Body of pancreas (tissue), 4 donors: Measurements from ENCODE around the gene RXRG. TPM values are rescaled to one million over a fixed set of nuclear protein-coding genes. Genes with fewer than 3 reads are reported as not detected.

Experiments used
- ATAC-seq: fragments of 150-250 bp; one replicate; pipeline ENCODE4 v1.9.1; 2016
- DNase-seq, 4 donors: peaks; one replicate each; pipeline ENCODE4 v3.0.0-alpha.2; 2019
- H3K27ac ChIP-seq, 4 donors: fragments of 200-600 bp; sonication (generic); 1 replicate in 3 of 4; 2 replicates in 1 of 4; pipeline versions ENCODE4 v1.5.1 to v1.6.1; 2016 to 2019; ENCODE audit warnings: mild to moderate bottlenecking in 1 of 4, mixed read lengths in 1 of 4, moderate library complexity in 1 of 4
- H3K27me3 ChIP-seq, 2 donors: fragments of 200-600 bp; sonication (generic); one replicate each; pipeline ENCODE4 v1.6.0; 2016; ENCODE audit warnings: mild to moderate bottlenecking in 1 of 2
- H3K36me3 ChIP-seq, 2 donors: fragments of 200-600 bp; sonication (generic); replicated peaks in 1 of 2; 2 replicates each; pipeline ENCODE4 v1.5.1; 2016; ENCODE audit warnings: low read depth in 2 of 2; ENCODE audit not compliant: insufficient read depth in 1 of 2
- H3K4me1 ChIP-seq: fragments of 200-600 bp; sonication (generic); one replicate; pipeline ENCODE4 v1.6.0; 2016
- H3K4me3 ChIP-seq, 2 donors: fragments of 200-600 bp; sonication (generic); 1 replicate in 1 of 2; 2 replicates in 1 of 2; pipeline ENCODE4 v1.5.1; 2016 to 2019
- H3K9me3 ChIP-seq, 3 donors: fragments of 200-600 bp; sonication (generic); 1 replicate in 2 of 3; 2 replicates in 1 of 3; pipeline ENCODE4 v1.5.1; 2016
- CTCF ChIP-seq, 7 experiments: fragments of 450-650 bp in 4 of 7; fragments of 200-600 bp in 3 of 7; sonication (generic) in 3 of 7; IDR thresholded peaks; one replicate each; pipeline ENCODE4 v1.5.1; 2016 to 2019; ENCODE audit warnings: antibody characterized with exemption in 7 of 7
- POLR2A ChIP-seq, 3 donors: fragments of 450-650 bp; IDR thresholded peaks; one replicate each; pipeline ENCODE4 v1.6.1; 2016; ENCODE audit warnings: antibody characterized with exemption in 3 of 3, mild to moderate bottlenecking in 2 of 3
- WGBS, 2 donors: methylation state at CpG; one replicate each; pipeline ENCODE4 v1.1.5; 2017; 5-methylcytosine and 5-hydroxymethylcytosine counted together
- intact Hi-C: fragments of 100-400 bp; cut with DNase I; formaldehyde crosslinking; loops from one replicate; pipeline ENCODE4 v1.15.1; 2023
- total RNA-seq, 2 donors: library from RNA; depleted of rRNA; stranded (reverse); fragments of >200 nt; gene quantifications; one replicate each; pipeline ENCODE4 v1.1.0, GENCODE V29; 2016

RXRG gene
- total RNA-seq, 2 donors from 2014 or later = 2.6 TPM; not detected in 1

DNA sequence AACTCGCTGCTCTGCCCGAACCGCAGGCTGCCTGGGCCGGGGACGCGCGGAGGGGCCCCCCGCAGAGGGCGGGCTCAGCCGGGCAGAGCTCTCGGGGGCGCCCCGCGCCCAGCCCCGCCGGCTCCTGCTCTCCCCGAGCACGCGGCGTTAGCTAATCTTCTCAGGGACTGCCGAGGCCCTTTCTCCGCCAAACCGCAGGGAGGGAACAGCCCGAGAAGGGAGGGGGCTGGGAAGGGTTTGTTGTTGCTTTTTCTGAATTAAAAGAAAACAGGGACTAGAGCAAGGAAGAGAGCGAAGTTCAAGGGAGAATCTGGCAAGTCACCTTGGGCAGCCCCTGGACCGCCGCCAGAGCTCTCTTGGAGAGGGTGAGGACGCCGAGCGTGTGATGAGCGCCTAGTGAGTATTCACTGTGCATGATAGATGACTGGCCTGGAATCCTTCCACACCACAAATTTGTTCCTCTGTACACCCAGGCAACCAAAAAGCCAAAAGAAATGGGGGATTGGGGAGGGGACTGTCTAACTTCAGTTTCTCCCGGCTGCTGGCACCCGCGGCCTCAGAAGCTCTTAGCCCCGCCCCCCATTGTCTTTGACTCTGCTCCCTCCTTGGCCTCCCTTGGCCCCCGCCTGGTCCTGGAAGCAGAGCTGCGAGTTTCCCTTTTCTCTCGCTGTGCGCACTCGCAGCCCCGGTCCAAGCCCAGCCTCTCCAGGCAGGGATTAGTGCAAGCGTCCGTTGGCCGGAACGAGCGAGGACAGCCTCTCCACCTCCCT is 68.7 kb downstream of the RXRG start:
- ATAC-seq = peak; percentile 70
- intact Hi-C loops = no loop called here
- 2 to 3% methylated on average over 23 to 46 of the region's 46 CpGs for WGBS, 2 donors

DNA sequence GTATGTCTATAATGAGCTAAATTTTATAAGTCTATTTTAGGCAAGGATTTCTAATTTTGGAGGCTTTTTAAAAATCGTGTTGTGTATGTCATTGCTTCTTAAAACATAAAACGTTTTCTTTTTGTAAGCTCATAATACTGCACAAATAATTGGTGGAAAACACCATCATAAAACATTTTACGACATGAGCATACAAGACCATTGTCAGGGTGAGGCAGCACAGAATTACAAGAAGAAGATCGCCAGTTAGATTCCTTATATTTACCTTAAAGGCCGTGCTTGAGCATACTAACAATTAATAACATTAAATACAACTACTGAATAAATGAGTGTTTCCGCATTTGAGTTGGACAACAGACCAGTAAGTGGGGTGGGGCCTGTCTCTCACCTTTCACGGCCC is 69.3 kb downstream of the RXRG start:
- H3K27me3 ChIP-seq = no peaks in the 10 kb centered on the region
- DNase-seq (no peak), ATAC-seq (no peak)
- no peaks in the 10 kb centered on the region for H3K9me3 ChIP-seq
- peak overlapping the region in 3 of 4 donors; percentile 5 to 67 (median 54) for H3K27ac ChIP-seq
- no peaks in the 10 kb centered on the region for H3K36me3 ChIP-seq
- H3K4me3 ChIP-seq = no peak overlapping the region
- no peak for TF ChIP-seq CTCF (IDR thresholded peaks at IDR 0.05)
- no peak for TF ChIP-seq POLR2A (IDR thresholded peaks at IDR 0.05)
- 27 to 30% methylated on average over 7 of the region's 7 CpGs for WGBS, 2 donors
- H3K4me1 ChIP-seq = peaks cover 15% of the 10 kb centered on the region
- intact Hi-C loops = no loop called here

More for the DNA sequence above, 68.7 kb downstream of the RXRG start:
- H3K27ac ChIP-seq = peak overlapping the region in 3 of 4 donors; percentile 5 to 67 (median 54)
- H3K4me3 ChIP-seq = no peak overlapping the region
- no peaks in the 10 kb centered on the region for H3K9me3 ChIP-seq
- H3K36me3 ChIP-seq = no peaks in the 10 kb centered on the region
- H3K27me3 ChIP-seq = no peaks in the 10 kb centered on the region
- TF ChIP-seq CTCF (IDR thresholded peaks at IDR 0.05) (no peak), POLR2A (IDR thresholded peaks at IDR 0.05) (no peak)
- peaks cover 15% of the 10 kb centered on the region for H3K4me1 ChIP-seq
- DNase-seq = peak; percentile 48 to 70 (median 62)

- no peak overlapping the region for H3K27ac ChIP-seq
- TF ChIP-seq POLR2A (IDR thresholded peaks at IDR 0.05) (no peak), CTCF (IDR thresholded peaks at IDR 0.05) (no peak)
- H3K4me3 ChIP-seq = no peak overlapping the region
- intact Hi-C loops = no loop called here
- WGBS, 2 donors = 31 to 36% methylated on average over 5 of the region's 5 CpGs
- no peaks in the 10 kb centered on the region for H3K36me3 ChIP-seq
- DNase-seq (no peak), ATAC-seq (no peak)
- no peaks in the 10 kb centered on the region for H3K27me3 ChIP-seq
- H3K9me3 ChIP-seq = no peaks in the 10 kb centered on the region
- peaks cover 13% of the 10 kb centered on the region for H3K4me1 ChIP-seq
These were observed 73.2 kb downstream of the RXRG start for GRCh38 chr1:165371588-165372225.

DNA sequence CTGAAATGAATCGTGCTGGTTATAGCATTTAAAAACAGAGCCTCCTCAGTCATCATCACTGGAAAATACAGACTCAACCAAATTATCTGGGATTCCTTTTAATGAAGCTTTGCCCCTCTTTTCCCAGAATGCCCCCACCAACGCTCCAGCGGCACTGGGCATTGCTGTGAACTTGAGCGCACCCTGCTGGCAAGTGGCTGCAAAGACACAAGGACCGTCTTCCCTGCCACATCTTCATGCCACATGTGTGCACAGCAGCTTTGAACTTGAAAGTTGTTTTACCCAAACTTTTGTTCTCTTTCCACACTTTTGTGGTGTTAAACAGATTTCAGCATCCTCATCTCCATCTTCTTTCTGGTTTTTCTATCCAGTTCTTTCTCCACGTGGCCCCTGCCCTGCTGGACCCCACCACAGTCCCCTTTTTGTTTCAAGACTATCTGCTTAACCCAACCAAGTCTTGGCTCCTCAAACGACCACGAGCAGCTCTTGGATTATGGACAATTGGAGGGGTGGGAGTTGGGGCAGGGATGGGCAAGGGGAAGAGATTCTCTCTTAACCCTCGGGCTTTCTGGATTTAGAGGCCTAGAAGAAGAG is 75.6 kb downstream of the RXRG start:
- intact Hi-C loops = no loop called here
- DNase-seq (peak; percentile 46 to 67 (median 56)), ATAC-seq (no peak)
- H3K27ac ChIP-seq = no peak overlapping the region
- H3K36me3 ChIP-seq = no peaks in the 10 kb centered on the region
- H3K9me3 ChIP-seq = no peaks in the 10 kb centered on the region
- no peak overlapping the region for H3K4me3 ChIP-seq
- WGBS, 2 donors = 17 to 19% methylated on average over 9 of the region's 9 CpGs
- no peaks in the 10 kb centered on the region for H3K4me1 ChIP-seq
- TF ChIP-seq CTCF (IDR thresholded peaks at IDR 0.05) (peak; percentile 58 to 81 (median 70)), POLR2A (IDR thresholded peaks at IDR 0.05) (no peak)
- H3K27me3 ChIP-seq = no peaks in the 10 kb centered on the region
